Measurements from ENCODE around the gene NDUFA8.

- TF ChIP-seq YY1 (IDR thresholded peaks at IDR 0.05; ENCODE audit: low read depth) (no peak), POLR2AphosphoS5 (IDR thresholded peaks at IDR 0.05; ENCODE audit: low read depth, low read length) (no peak), CTCF (IDR thresholded peaks at IDR 0.05) (no peak), TAF1 (IDR thresholded peaks at IDR 0.05; ENCODE audit: borderline replicate concordance, low read depth, low read length) (no peak), SIN3A (IDR thresholded peaks at IDR 0.05; ENCODE audit: borderline replicate concordance, low read depth, low read length) (no peak), MAX (IDR thresholded peaks at IDR 0.05; ENCODE audit: low read depth) (no peak), RFX5 (IDR thresholded peaks at IDR 0.05; ENCODE audit: low read length) (no peak), TCF12 (IDR thresholded peaks at IDR 0.05) (no peak), CHD2 (IDR thresholded peaks at IDR 0.05; ENCODE audit: low read length, partially characterized antibody) (no peak), ZBTB33 (IDR thresholded peaks at IDR 0.05; ENCODE audit: borderline replicate concordance, low read depth) (no peak), NFIC (IDR thresholded peaks at IDR 0.05; ENCODE audit: borderline replicate concordance) (no peak), GABPA (IDR thresholded peaks at IDR 0.05; ENCODE audit: low read depth) (no peak), EZH2phosphoT487 (IDR thresholded peaks at IDR 0.05; ENCODE audit: borderline replicate concordance, low read depth) (no peak)
Measured at GRCh38 chr9:122119166-122119521, 40.4 kb downstream of the NDUFA8 start.

Data from SK-N-SH (cell line).